Transverse colon (tissue), 4 donors: ENCODE measurements around the gene RLF. TPM values are rescaled to one million over a fixed set of nuclear protein-coding genes. Genes with fewer than 3 reads are reported as not detected.

Experiments
- DNase-seq: peaks from one replicate; pipeline ENCODE4 v3.0.0-alpha.2; 2019
- H3K27ac ChIP-seq, 4 donors: fragments of 200-600 bp; sonication (generic); 2 replicates each; pipeline ENCODE4 v1.5.1; 2016 to 2018; ENCODE audit warnings: inconsistent platforms in 4 of 4
- H3K27me3 ChIP-seq: fragments of 200-600 bp; sonication (generic); 2 replicates; pipeline ENCODE4 v1.5.1; 2017; ENCODE audit warnings: inconsistent platforms
- H3K36me3 ChIP-seq, 4 donors: fragments of 200-600 bp; sonication (generic); 2 replicates each; pipeline ENCODE4 v1.5.1; 2017 to 2019; ENCODE audit warnings: inconsistent platforms in 4 of 4
- H3K4me1 ChIP-seq, 4 donors: fragments of 200-600 bp; sonication (generic); 2 replicates each; pipeline ENCODE4 v1.5.1; 2017 to 2020; ENCODE audit warnings: inconsistent platforms in 4 of 4
- H3K4me3 ChIP-seq, 4 donors: fragments of 200-600 bp; sonication (generic); 1 replicate in 1 of 4; 2 replicates in 3 of 4; pipeline versions ENCODE4 v1.5.1 to v1.6.1; 2017 to 2019; ENCODE audit warnings: inconsistent platforms in 4 of 4
- H3K9me3 ChIP-seq, 2 donors: fragments of 200-600 bp; sonication (generic); 2 replicates each; pipeline ENCODE4 v1.5.1; 2017 to 2019; ENCODE audit warnings: inconsistent platforms in 2 of 2
- CTCF ChIP-seq, 5 experiments: fragments of 200-600 bp in 3 of 5; fragments of 450-650 bp in 2 of 5; sonication (generic) in 3 of 5; IDR thresholded peaks; 1 replicate in 2 of 5; 2 replicates in 3 of 5; pipeline ENCODE4 v1.5.1; 2016 to 2017; ENCODE audit warnings: antibody characterized with exemption in 5 of 5, inconsistent platforms in 3 of 5, mild to moderate bottlenecking in 2 of 5, moderate library complexity in 1 of 5
- EP300 ChIP-seq: sonication (generic); formaldehyde crosslinking; IDR thresholded peaks from one replicate; pipeline ENCODE4 v1.6.1; 2017; ENCODE audit warnings: antibody characterized with exemption, low read depth
- POLR2A ChIP-seq: fragments of 450-650 bp; IDR thresholded peaks from one replicate; pipeline ENCODE4 v1.6.1; 2016; ENCODE audit warnings: antibody characterized with exemption, mild to moderate bottlenecking, moderate library complexity
- POLR2AphosphoS5 ChIP-seq, 3 donors: sonication (generic); formaldehyde crosslinking; IDR thresholded peaks; one replicate each; pipeline ENCODE4 v1.6.1; 2016; ENCODE audit warnings: antibody characterized with exemption in 3 of 3
- WGBS, 2 donors: methylation state at CpG; one replicate each; pipeline ENCODE4 v1.1.5; 2018; ENCODE audit warnings: low coverage in 1 of 2; 5-methylcytosine and 5-hydroxymethylcytosine counted together
- in situ Hi-C, 4 donors: fragments of 200-750 bp; cut with MboI; loops; one replicate each; pipeline versions ENCODE4 v1.15.0 to v1.15.1; 2017; ENCODE audit warnings: low sequenced_read_pairs in 3 of 4, low pct_ligation_motif_present in 1 of 4, low pct_unique_long_range_greater_than_20kb in 1 of 4
- intact Hi-C: fragments of 100-400 bp; cut with DNase I; formaldehyde crosslinking; loops from one replicate; pipeline ENCODE4 v1.15.1; 2023; ENCODE audit warnings: low total_unique reads
- total RNA-seq, 4 donors: library from RNA; depleted of rRNA; stranded (reverse); fragments of >200 nt; gene quantifications; one replicate each; pipeline ENCODE4 v1.1.0, GENCODE V29; 2016

RLF gene
- total RNA-seq, 4 donors from 2014 or later: 11.2 to 18.3 (median 13.9) TPM

GRCh38 chr1:40226192-40226591 is 65.0 kb downstream of the RLF start:
- 59 to 61% methylated on average over 3 of the region's 3 CpGs for WGBS, 2 donors
- no peak for DNase-seq
- no peak overlapping the region for H3K4me3 ChIP-seq
- in situ Hi-C loops: no loop called here
- intact Hi-C loops: no loop called here
- TF ChIP-seq POLR2AphosphoS5 (IDR thresholded peaks at IDR 0.05) (no peak), EP300 (no peak), POLR2A (no peak), CTCF (IDR thresholded peaks at IDR 0.05) (no peak)
- peak overlapping the region in 3 of 4 donors; percentile 30 to 47 (median 45) for H3K27ac ChIP-seq
- H3K4me1 ChIP-seq: peaks cover 0 to 7% (median 3%) of the 10 kb centered on the region in 4 donors
- peaks cover 0 to 2% (median 0%) of the 10 kb centered on the region in 4 donors for H3K36me3 ChIP-seq
- no peaks in the 10 kb centered on the region for H3K27me3 ChIP-seq
- no peaks in the 10 kb centered on the region for H3K9me3 ChIP-seq

- peak; percentile 13 for DNase-seq
- Histone ChIP-seq H3K36me3 (peaks cover 0 to 54% (median 16%) of the 10 kb centered on the region in 4 donors), H3K4me3 (no peak overlapping the region), H3K27me3 (no peaks in the 10 kb centered on the region), H3K4me1 (no peaks in the 10 kb centered on the region), H3K27ac (no peak overlapping the region), H3K9me3 (no peaks in the 10 kb centered on the region)
- WGBS, 2 donors: 73 to 100% methylated on average over 1 to 4 of the region's 4 CpGs
- no peak for TF ChIP-seq EP300
- no peak for TF ChIP-seq POLR2AphosphoS5 (IDR thresholded peaks at IDR 0.05)
- no peak for TF ChIP-seq CTCF (IDR thresholded peaks at IDR 0.05)
- no peak for TF ChIP-seq POLR2A
- intact Hi-C loops: no loop called here
- in situ Hi-C loops: no loop called here
Observed at GRCh38 chr1:40232444-40232843, 71.3 kb downstream of the RLF start.

GRCh38 chr1:40239626-40240025 is 78.4 kb downstream of the RLF start:
- intact Hi-C loops: no loop called here

GRCh38 chr1:40240390-40240789 is 79.2 kb downstream of the RLF start:
- no peaks in the 10 kb centered on the region for H3K9me3 ChIP-seq
- no peaks in the 10 kb centered on the region for H3K27me3 ChIP-seq
- H3K4me1 ChIP-seq: peaks cover 0 to 6% (median 0%) of the 10 kb centered on the region in 4 donors
- H3K4me3 ChIP-seq: no peak overlapping the region
- in situ Hi-C loops (no loop called here), intact Hi-C loops (no loop called here)
- WGBS, 2 donors: 92% methylated on average over 2 of the region's 2 CpGs; no CpG with 5 or more reads in 1 of the 2 donors
- no peak overlapping the region for H3K27ac ChIP-seq
- peaks cover 0 to 30% (median 12%) of the 10 kb centered on the region in 4 donors for H3K36me3 ChIP-seq
- DNase-seq: no peak
- TF ChIP-seq POLR2AphosphoS5 (IDR thresholded peaks at IDR 0.05): no peak
- no peak for TF ChIP-seq CTCF (IDR thresholded peaks at IDR 0.05)
- no peak for TF ChIP-seq POLR2A
- TF ChIP-seq EP300: no peak

More at GRCh38 chr1:40239626-40240025, 78.4 kb downstream of the RLF start:
- whole genome bisulfite sequencing, 2 donors: 87 to 100% methylated on average over 1 of the region's 1 CpG
- Histone ChIP-seq H3K9me3 (no peaks in the 10 kb centered on the region), H3K4me1 (no peaks in the 10 kb centered on the region), H3K27ac (no peak overlapping the region), H3K27me3 (no peaks in the 10 kb centered on the region), H3K4me3 (no peak overlapping the region), H3K36me3 (peaks cover 0 to 33% (median 12%) of the 10 kb centered on the region in 4 donors)
- in situ Hi-C loops: no loop called here
- no peak for DNase-seq
- TF ChIP-seq CTCF (IDR thresholded peaks at IDR 0.05) (no peak), EP300 (no peak), POLR2A (no peak), POLR2AphosphoS5 (IDR thresholded peaks at IDR 0.05) (no peak)
